SK-N-SH treated with all-trans-retinoic acid at 6 μM for 48 hours (cell line): ENCODE data around the gene CDRT4.

Source experiments
- ARNTL ChIP-seq: fragments of 450-650 bp; formaldehyde crosslinking; IDR thresholded peaks from 2 replicates; pipeline ENCODE4 v1.5.0; 2020; ENCODE audit warnings: low read depth, mild to moderate bottlenecking, moderate library complexity, borderline replicate concordance
- ESRRG ChIP-seq: fragments of 250-450 bp; sonication (Bioruptor Pico); IDR thresholded peaks from 2 replicates; pipeline ENCODE4 v1.6.1; 2021; ENCODE audit warnings: mild to moderate bottlenecking
- GLIS3 ChIP-seq: fragments of 250-450 bp; sonication (Bioruptor Pico); IDR thresholded peaks from 2 replicates; pipeline ENCODE4 v1.5.0; 2020; ENCODE audit warnings: mild to moderate bottlenecking, moderate library complexity
- RARB ChIP-seq: fragments of 250-450 bp; sonication (Bioruptor Pico); IDR thresholded peaks from 2 replicates; pipeline ENCODE4 v1.8.0; 2021; ENCODE audit warnings: mild to moderate bottlenecking, moderate library complexity
- TCF4 ChIP-seq: fragments of 250-450 bp; sonication (Bioruptor Pico); IDR thresholded peaks from 2 replicates; pipeline ENCODE4 v1.8.0; 2021; ENCODE audit warnings: mild to moderate bottlenecking, moderate library complexity, borderline replicate concordance
- ZFP30 ChIP-seq: fragments of 450-650 bp; formaldehyde crosslinking; IDR thresholded peaks from 2 replicates; pipeline ENCODE4 v1.5.0; 2022; ENCODE audit warnings: mild to moderate bottlenecking, moderate library complexity
- TF ChIP-seq, protein P1 (sequence below): fragments of 250-450 bp; sonication (Bioruptor Pico); IDR thresholded peaks from 2 replicates; pipeline ENCODE4 v1.8.0; 2021; ENCODE audit warnings: low read depth, mild to moderate bottlenecking, moderate library complexity, borderline replicate concordance
- TF ChIP-seq, protein P2 (sequence below): fragments of 250-450 bp; sonication (Bioruptor Pico); IDR thresholded peaks from 2 replicates; pipeline ENCODE4 v1.5.1; 2021; ENCODE audit warnings: mild to moderate bottlenecking, moderate library complexity
- TF ChIP-seq, protein P3 (sequence below): fragments of 250-450 bp; sonication (Bioruptor Pico); IDR thresholded peaks from 2 replicates; pipeline ENCODE4 v1.8.0; 2020; ENCODE audit warnings: mild to moderate bottlenecking, moderate library complexity, borderline replicate concordance

DNA sequence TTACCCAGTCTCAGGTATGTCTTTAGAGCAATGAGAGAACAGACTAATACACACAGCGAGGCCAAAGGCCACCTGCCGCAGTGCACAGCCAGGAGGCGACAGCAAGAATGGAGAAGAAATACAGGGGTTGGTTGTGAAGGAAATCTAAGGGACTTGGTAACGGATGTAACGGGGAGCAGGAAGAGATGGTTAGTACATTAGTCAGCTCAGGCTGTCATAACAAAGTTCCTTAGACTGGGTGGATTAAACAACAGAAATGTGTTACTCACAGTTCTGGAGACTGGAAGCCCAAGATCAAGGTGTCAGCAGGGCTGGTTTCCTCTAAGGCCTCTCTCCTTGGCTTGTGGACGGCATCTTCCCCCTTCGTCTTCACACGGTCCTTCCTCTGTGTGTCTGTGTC, 48.7 kb upstream of the CDRT4 start:
- TF ChIP-seq GLIS3 = no peak
- no peak for TF ChIP-seq ARNTL (CRISPR knock-in tag)
- no peak for TF ChIP-seq RARB (CRISPR knock-in tag)
- TF ChIP-seq ZFP30 (CRISPR knock-in tag) = no peak
- TF ChIP-seq ESRRG = no peak
- TF ChIP-seq, protein P1, sequence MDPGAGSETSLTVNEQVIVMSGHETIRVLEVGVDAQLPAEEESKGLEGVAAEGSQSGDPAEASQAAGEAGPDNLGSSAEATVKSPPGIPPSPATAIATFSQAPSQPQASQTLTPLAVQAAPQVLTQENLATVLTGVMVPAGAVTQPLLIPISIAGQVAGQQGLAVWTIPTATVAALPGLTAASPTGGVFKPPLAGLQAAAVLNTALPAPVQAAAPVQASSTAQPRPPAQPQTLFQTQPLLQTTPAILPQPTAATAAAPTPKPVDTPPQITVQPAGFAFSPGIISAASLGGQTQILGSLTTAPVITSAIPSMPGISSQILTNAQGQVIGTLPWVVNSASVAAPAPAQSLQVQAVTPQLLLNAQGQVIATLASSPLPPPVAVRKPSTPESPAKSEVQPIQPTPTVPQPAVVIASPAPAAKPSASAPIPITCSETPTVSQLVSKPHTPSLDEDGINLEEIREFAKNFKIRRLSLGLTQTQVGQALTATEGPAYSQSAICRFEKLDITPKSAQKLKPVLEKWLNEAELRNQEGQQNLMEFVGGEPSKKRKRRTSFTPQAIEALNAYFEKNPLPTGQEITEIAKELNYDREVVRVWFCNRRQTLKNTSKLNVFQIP (CRISPR knock-in tag) = no peak
- TF ChIP-seq, protein P2, sequence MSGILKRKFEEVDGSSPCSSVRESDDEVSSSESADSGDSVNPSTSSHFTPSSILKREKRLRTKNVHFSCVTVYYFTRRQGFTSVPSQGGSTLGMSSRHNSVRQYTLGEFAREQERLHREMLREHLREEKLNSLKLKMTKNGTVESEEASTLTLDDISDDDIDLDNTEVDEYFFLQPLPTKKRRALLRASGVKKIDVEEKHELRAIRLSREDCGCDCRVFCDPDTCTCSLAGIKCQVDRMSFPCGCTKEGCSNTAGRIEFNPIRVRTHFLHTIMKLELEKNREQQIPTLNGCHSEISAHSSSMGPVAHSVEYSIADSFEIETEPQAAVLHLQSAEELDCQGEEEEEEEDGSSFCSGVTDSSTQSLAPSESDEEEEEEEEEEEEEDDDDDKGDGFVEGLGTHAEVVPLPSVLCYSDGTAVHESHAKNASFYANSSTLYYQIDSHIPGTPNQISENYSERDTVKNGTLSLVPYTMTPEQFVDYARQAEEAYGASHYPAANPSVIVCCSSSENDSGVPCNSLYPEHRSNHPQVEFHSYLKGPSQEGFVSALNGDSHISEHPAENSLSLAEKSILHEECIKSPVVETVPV (CRISPR knock-in tag) = no peak
- TF ChIP-seq TCF4 (CRISPR knock-in tag) = no peak
- TF ChIP-seq, protein P3, sequence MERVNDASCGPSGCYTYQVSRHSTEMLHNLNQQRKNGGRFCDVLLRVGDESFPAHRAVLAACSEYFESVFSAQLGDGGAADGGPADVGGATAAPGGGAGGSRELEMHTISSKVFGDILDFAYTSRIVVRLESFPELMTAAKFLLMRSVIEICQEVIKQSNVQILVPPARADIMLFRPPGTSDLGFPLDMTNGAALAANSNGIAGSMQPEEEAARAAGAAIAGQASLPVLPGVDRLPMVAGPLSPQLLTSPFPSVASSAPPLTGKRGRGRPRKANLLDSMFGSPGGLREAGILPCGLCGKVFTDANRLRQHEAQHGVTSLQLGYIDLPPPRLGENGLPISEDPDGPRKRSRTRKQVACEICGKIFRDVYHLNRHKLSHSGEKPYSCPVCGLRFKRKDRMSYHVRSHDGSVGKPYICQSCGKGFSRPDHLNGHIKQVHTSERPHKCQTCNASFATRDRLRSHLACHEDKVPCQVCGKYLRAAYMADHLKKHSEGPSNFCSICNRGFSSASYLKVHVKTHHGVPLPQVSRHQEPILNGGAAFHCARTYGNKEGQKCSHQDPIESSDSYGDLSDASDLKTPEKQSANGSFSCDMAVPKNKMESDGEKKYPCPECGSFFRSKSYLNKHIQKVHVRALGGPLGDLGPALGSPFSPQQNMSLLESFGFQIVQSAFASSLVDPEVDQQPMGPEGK (CRISPR knock-in tag) = no peak
